CD4-positive, alpha-beta T cell (primary cell): ENCODE measurements around the gene ZBTB47. TPM values are rescaled to one million over a fixed set of nuclear protein-coding genes. Genes with fewer than 3 reads are reported as not detected.

Experiments
- ATAC-seq: fragments of 200-7000 bp; cut with Tn5 transposase; one replicate; pipeline ENCODE4 v1.10.0; 2022; ENCODE audit warnings: mild to moderate bottlenecking; ENCODE audit not compliant: poor library complexity
- CTCF ChIA-PET: fragments of 350-600 bp; sonication (Branson Sonifier 250); formaldehyde crosslinking; loops from one replicate; lab custom pipeline; 2021; ENCODE audit warnings: antibody characterized with exemption, inconsistent platforms; lab: Charles Lee
- POLR2A ChIA-PET: fragments of 350-600 bp; sonication (Branson Sonifier 250); formaldehyde crosslinking; loops from one replicate; lab custom pipeline; 2021; ENCODE audit warnings: antibody characterized with exemption, inconsistent platforms; lab: Charles Lee
- DNase-seq, 14 experiments: peaks; one replicate each; pipeline ENCODE4 v3.0.0-alpha.2; 2013 to 2020; ENCODE audit warnings: mixed read lengths in 2 of 14
- H3K27ac ChIP-seq, 2 donors: one replicate each; pipeline versions ENCODE4 v1.5.1 to v1.7.0; 2013; ENCODE audit warnings: low read length in 2 of 2, low read depth in 1 of 2, mild to moderate bottlenecking in 1 of 2
- H3K27me3 ChIP-seq, 2 experiments: 1 replicate in 1 of 2; 2 replicates in 1 of 2; pipeline versions ENCODE4 v1.6.1 to v1.7.0; 2013; ENCODE audit warnings: low read length in 2 of 2, control low read depth in 1 of 2, mild to moderate bottlenecking in 1 of 2, moderate library complexity in 1 of 2; ENCODE audit not compliant: insufficient read depth in 2 of 2, control insufficient read depth in 1 of 2
- H3K36me3 ChIP-seq: one replicate; pipeline ENCODE4 v1.6.1; 2013; ENCODE audit warnings: low read length, control low read depth; ENCODE audit not compliant: insufficient read depth
- H3K4me1 ChIP-seq: one replicate; pipeline ENCODE4 v1.6.1; 2013; ENCODE audit warnings: low read length, control low read depth; ENCODE audit not compliant: insufficient read depth
- H3K4me3 ChIP-seq: one replicate; pipeline ENCODE4 v1.5.1; 2013; ENCODE audit warnings: mild to moderate bottlenecking, low read length, moderate library complexity
- H3K9me3 ChIP-seq, 2 experiments: 1 replicate in 1 of 2; 2 replicates in 1 of 2; pipeline versions ENCODE4 v1.6.1 to v1.7.0; 2013; ENCODE audit warnings: low read length in 2 of 2, mild to moderate bottlenecking in 2 of 2, control low read depth in 1 of 2, moderate library complexity in 1 of 2; ENCODE audit not compliant: control insufficient read depth in 1 of 2, insufficient read depth in 1 of 2
- H3K27ac Mint-ChIP-seq: one replicate; pipeline ENCODE4 v1.8.0; 2020; ENCODE audit warnings: mixed read lengths
- H3K27me3 Mint-ChIP-seq: one replicate; pipeline ENCODE4 v1.8.0; 2021; ENCODE audit warnings: mixed read lengths
- H3K36me3 Mint-ChIP-seq: one replicate; pipeline ENCODE4 v1.8.0; 2021; ENCODE audit warnings: low read depth, mixed read lengths
- H3K4me1 Mint-ChIP-seq: one replicate; pipeline ENCODE4 v1.8.0; 2021; ENCODE audit warnings: low read depth, mixed read lengths
- H3K4me3 Mint-ChIP-seq: one replicate; pipeline ENCODE4 v1.8.0; 2020; ENCODE audit warnings: mild to moderate bottlenecking, mixed read lengths
- H3K9me3 Mint-ChIP-seq: one replicate; pipeline ENCODE4 v1.8.0; 2020; ENCODE audit warnings: mixed read lengths
- intact Hi-C, 2 experiments: fragments of 100-400 bp; cut with DNase I in 1 of 2; cut with micrococcal nuclease in 1 of 2; formaldehyde crosslinking; loops; one replicate each; pipeline versions ENCODE4 v1.15.1 to v1.9.0; 2023 to 2025; cut with DNase I, micrococcal nuclease
- total RNA-seq, 174 experiments: library from RNA in 2 of 174; stranded (reverse) in 2 of 174; gene quantifications; one replicate each; pipeline ENCODE4 v1.2.3 and lab custom pipeline; 2021 to 2026
- TF ChIP-seq, protein P1 (sequence below): fragments of 200-600 bp; IDR thresholded peaks from one replicate; pipeline ENCODE4 v1.8.0; 2022; ENCODE audit warnings: antibody characterized with exemption, mild to moderate bottlenecking

Gene ZBTB47
- total RNA-seq, 2 experiments from 2014 or later: 0.47 to 0.80 TPM

DNA sequence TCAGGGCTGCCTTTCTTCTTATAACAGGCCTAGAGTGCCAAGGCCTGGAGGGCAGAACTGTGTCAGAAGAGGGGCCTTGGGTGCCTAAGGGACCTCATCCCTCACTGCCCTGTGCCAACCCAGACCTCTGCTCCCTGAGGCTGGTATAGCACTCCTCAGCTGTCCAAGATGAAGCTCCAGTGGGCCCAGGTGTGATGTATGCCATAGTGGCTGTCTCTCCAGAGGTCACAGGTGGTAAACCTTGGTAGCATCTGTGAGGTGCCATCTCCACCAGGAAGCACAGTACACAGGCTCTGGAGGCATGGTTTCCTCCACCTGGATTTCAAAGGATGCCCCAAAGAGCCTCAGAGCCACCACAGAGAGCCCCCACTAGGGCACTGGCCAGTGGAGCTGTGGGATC lies 19.6 kb downstream of the ZBTB47 start:
- POLR2A ChIA-PET: no interaction called here
- no peaks in the 10 kb centered on the region for H3K27me3 Mint-ChIP-seq
- no peaks in the 10 kb centered on the region for H3K4me1 Mint-ChIP-seq

DNA sequence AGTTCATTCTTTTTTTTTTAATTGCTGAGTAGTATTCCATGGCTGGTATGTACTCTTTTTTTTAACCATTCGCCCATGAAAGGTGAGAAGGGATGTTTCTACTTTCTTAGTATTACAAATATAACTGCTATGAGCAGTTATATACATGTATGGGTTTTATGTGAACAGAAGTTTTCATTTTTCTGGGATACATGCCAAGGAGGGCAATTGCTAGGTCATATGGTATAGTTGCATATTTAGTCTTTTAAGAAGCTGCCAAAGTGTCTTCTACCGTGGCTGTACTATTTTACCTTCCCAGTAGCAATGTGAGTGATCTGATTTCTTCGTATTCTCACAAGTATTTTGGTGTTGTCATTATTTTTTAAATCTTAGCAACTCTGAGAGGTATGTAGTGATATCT lies 20.6 kb downstream of the ZBTB47 start:
- Mint-ChIP-seq H3K36me3 (no peaks in the 10 kb centered on the region), H3K27ac (no peak overlapping the region), H3K4me1 (no peaks in the 10 kb centered on the region), H3K9me3 (peaks cover 9% of the 10 kb centered on the region), H3K4me3 (no peak overlapping the region), H3K27me3 (no peaks in the 10 kb centered on the region)
- intact Hi-C loops: no loop called here
- POLR2A ChIA-PET: no interaction called here
- H3K36me3 ChIP-seq: no peaks in the 10 kb centered on the region
- H3K27ac ChIP-seq: no peak overlapping the region
- peaks cover 10 to 13% of the 10 kb centered on the region in 2 experiments for H3K9me3 ChIP-seq
- DNase-seq (no peak), ATAC-seq (no peak)
- no peak overlapping the region for H3K4me3 ChIP-seq
- CTCF ChIA-PET: no interaction called here
- no peaks in the 10 kb centered on the region for H3K27me3 ChIP-seq
- no peaks in the 10 kb centered on the region for H3K4me1 ChIP-seq
- TF ChIP-seq, protein P1, sequence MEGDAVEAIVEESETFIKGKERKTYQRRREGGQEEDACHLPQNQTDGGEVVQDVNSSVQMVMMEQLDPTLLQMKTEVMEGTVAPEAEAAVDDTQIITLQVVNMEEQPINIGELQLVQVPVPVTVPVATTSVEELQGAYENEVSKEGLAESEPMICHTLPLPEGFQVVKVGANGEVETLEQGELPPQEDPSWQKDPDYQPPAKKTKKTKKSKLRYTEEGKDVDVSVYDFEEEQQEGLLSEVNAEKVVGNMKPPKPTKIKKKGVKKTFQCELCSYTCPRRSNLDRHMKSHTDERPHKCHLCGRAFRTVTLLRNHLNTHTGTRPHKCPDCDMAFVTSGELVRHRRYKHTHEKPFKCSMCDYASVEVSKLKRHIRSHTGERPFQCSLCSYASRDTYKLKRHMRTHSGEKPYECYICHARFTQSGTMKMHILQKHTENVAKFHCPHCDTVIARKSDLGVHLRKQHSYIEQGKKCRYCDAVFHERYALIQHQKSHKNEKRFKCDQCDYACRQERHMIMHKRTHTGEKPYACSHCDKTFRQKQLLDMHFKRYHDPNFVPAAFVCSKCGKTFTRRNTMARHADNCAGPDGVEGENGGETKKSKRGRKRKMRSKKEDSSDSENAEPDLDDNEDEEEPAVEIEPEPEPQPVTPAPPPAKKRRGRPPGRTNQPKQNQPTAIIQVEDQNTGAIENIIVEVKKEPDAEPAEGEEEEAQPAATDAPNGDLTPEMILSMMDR: no peak

More for the DNA sequence above, 19.6 kb downstream of the ZBTB47 start:
- ATAC-seq (no peak), DNase-seq (peak in 1 of 14 experiments; percentile 25)
- TF ChIP-seq, protein P1: no peak
- H3K9me3 ChIP-seq: peaks cover 5 to 14% of the 10 kb centered on the region in 2 experiments
- H3K36me3 ChIP-seq: no peaks in the 10 kb centered on the region
- no peak overlapping the region for H3K4me3 ChIP-seq
- H3K27ac ChIP-seq: no peak overlapping the region
- H3K27me3 ChIP-seq: no peaks in the 10 kb centered on the region
- H3K4me1 ChIP-seq: no peaks in the 10 kb centered on the region
- intact Hi-C loops: no loop called here
- no peak overlapping the region for H3K4me3 Mint-ChIP-seq
- peaks cover 9% of the 10 kb centered on the region for H3K9me3 Mint-ChIP-seq
- no peaks in the 10 kb centered on the region for H3K36me3 Mint-ChIP-seq
- H3K27ac Mint-ChIP-seq: no peak overlapping the region
- CTCF ChIA-PET: no interaction called here

DNA sequence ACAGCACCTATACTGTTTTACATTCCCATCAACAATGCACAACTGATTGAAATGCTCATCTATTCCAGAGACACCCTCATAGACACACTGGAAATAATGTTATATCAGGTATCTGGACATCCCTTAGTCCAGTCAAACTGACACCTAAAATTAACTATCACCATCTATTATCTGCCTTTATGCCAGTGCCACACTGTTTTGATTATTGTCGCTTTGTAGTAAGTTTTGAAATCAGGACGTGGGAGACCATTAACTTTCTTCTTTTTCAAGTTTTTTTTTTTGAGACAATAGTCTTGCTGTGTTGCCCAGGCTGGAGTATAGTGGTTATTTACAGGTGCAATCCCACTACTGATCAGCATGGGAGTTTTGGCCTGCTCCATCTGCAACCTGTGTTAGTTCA lies 22.4 kb downstream of the ZBTB47 start:
- Histone ChIP-seq H3K27ac (no peak overlapping the region), H3K4me3 (no peak overlapping the region), H3K27me3 (no peaks in the 10 kb centered on the region), H3K4me1 (no peaks in the 10 kb centered on the region), H3K9me3 (peaks cover 10 to 13% of the 10 kb centered on the region in 2 experiments), H3K36me3 (no peaks in the 10 kb centered on the region)
- Mint-ChIP-seq H3K9me3 (peaks cover 9% of the 10 kb centered on the region), H3K4me1 (no peaks in the 10 kb centered on the region), H3K36me3 (no peaks in the 10 kb centered on the region), H3K4me3 (no peak overlapping the region), H3K27me3 (peaks cover 8% of the 10 kb centered on the region), H3K27ac (no peak overlapping the region)
- DNase-seq (no peak), ATAC-seq (no peak)
- intact Hi-C loops: no loop called here
- TF ChIP-seq, protein P1: no peak
- POLR2A ChIA-PET: no interaction called here
- CTCF ChIA-PET: no interaction called here
